Ascending aorta (tissue), 2 donors: ENCODE results near the gene NKX6-1. TPM values are rescaled to one million over a fixed set of nuclear protein-coding genes. Genes with fewer than 3 reads are reported as not detected.

Experiments
- DNase-seq, 2 donors: peaks; one replicate each; pipeline ENCODE4 v3.0.0-alpha.2; 2019; ENCODE audit warnings: low spot score in 2 of 2
- H3K27ac ChIP-seq, 2 donors: fragments of 200-600 bp; sonication (generic); one replicate each; pipeline ENCODE4 v1.5.1; 2016 to 2017; ENCODE audit warnings: mild to moderate bottlenecking in 1 of 2
- H3K27me3 ChIP-seq: fragments of 200-600 bp; sonication (generic); one replicate; pipeline ENCODE4 v1.5.1; 2017
- H3K36me3 ChIP-seq, 2 donors: fragments of 200-600 bp; sonication (generic); one replicate each; pipeline ENCODE4 v1.5.1; 2016
- H3K4me1 ChIP-seq, 2 donors: fragments of 200-600 bp; sonication (generic); one replicate each; pipeline ENCODE4 v1.5.1; 2016 to 2017; ENCODE audit warnings: mild to moderate bottlenecking in 1 of 2
- H3K4me3 ChIP-seq, 2 donors: fragments of 200-600 bp; sonication (generic); one replicate each; pipeline ENCODE4 v1.5.1; 2016 to 2017; ENCODE audit warnings: mild to moderate bottlenecking in 1 of 2
- H3K9me3 ChIP-seq, 2 donors: fragments of 200-600 bp; sonication (generic); one replicate each; pipeline ENCODE4 v1.5.1; 2016
- intact Hi-C: fragments of 100-400 bp; cut with DNase I; formaldehyde crosslinking; loops from one replicate; pipeline ENCODE4 v1.15.1; 2023
- total RNA-seq: library from RNA; depleted of rRNA; stranded (reverse); fragments of >200 nt; gene quantifications from one replicate; pipeline ENCODE4 v1.1.0, GENCODE V29; 2016
- TF ChIP-seq, protein P1 (sequence below), 3 experiments: fragments of 200-600 bp in 2 of 3; fragments of 450-650 bp in 1 of 3; sonication (generic) in 2 of 3; IDR thresholded peaks; one replicate each; pipeline ENCODE4 v1.5.1; 2016 to 2019; ENCODE audit warnings: antibody characterized with exemption in 3 of 3, mild to moderate bottlenecking in 1 of 3, moderate library complexity in 1 of 3

Gene NKX6-1
- total RNA-seq, 1 donor from 2014 or later = not detected

DNA sequence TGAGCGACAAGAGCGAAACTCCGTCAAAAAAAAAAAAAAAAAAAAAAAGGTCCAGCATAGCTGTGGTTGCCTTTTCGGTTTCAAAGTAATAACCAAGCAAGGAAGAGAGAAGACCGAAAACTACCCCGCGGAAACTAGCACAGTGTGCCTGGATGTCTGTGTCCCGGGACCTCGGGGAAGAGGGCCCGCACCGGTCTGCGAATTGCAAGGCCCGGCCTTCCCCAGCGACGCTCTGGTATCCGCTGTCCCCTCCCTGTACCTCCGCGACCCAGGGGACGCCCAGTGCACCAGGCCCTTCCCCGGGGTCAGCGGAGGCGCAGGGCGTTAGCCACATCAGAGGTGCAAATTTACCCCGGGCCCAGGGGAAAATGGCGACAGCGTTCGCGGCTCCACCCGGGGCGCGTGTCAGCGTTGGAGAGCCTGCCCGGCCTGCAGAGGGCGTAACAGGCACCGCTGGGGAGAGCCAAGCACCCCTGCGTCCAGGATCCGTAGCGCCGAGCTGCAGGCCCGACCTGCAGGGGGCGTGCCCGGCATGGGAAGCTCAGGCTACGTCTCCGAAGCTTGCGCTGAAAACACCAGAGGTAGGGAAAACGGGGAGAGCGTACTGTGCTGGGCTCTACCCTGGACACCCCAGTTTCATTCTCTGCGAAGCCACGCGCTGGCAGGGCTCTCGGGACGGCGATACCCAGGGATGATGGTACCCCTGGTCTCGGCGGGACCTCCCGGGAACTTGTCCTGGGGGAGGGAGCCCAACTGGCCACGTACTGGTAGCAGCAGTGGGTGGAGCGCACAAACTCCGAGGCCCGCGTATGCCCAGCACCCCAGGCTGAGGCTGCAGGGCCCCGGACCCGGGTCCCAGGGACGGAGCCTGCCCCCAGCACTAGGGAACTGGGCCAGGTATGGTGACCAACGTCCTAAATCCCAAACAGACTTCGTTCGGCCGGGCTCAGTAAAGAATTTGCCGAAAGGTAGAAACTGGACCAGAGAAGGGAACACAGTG, 16.2 kb downstream of the NKX6-1 start:
- Histone ChIP-seq H3K27ac (no peak overlapping the region), H3K9me3 (no peaks in the 10 kb centered on the region), H3K4me3 (peak overlapping the region; percentile 42 to 47), H3K27me3 (peaks cover 15% of the 10 kb centered on the region), H3K36me3 (no peaks in the 10 kb centered on the region), H3K4me1 (peaks cover 0 to 5% of the 10 kb centered on the region in 2 donors)
- DNase-seq = no peak
- TF ChIP-seq, protein P1, sequence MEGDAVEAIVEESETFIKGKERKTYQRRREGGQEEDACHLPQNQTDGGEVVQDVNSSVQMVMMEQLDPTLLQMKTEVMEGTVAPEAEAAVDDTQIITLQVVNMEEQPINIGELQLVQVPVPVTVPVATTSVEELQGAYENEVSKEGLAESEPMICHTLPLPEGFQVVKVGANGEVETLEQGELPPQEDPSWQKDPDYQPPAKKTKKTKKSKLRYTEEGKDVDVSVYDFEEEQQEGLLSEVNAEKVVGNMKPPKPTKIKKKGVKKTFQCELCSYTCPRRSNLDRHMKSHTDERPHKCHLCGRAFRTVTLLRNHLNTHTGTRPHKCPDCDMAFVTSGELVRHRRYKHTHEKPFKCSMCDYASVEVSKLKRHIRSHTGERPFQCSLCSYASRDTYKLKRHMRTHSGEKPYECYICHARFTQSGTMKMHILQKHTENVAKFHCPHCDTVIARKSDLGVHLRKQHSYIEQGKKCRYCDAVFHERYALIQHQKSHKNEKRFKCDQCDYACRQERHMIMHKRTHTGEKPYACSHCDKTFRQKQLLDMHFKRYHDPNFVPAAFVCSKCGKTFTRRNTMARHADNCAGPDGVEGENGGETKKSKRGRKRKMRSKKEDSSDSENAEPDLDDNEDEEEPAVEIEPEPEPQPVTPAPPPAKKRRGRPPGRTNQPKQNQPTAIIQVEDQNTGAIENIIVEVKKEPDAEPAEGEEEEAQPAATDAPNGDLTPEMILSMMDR (IDR thresholded peaks at IDR 0.05) = peak; percentile 9 to 38 (median 20)
- intact Hi-C loops = no loop called here

DNA sequence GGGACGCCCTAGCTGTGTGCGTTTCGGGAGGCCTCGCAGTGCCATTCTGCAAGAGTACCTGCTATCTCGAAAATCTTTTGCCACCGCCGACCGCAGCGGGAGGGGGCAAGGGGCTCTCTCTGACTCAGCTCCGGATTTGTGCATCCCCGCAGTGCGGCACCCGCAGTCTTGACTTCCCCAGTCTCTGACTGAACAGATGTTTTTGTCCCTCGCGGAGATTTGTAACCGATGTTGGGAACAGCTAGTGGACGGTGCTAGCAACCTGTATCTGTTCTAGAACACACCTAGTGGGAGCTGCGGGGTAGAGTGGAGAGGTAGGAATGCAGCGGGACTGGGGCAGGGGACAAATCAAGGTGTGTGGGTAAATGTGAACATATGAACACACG, 17.2 kb downstream of the NKX6-1 start:
- no peak overlapping the region for H3K27ac ChIP-seq
- no peak overlapping the region for H3K4me3 ChIP-seq
- intact Hi-C loops = no loop called here
- TF ChIP-seq, protein P1 (IDR thresholded peaks at IDR 0.05) = no peak
- H3K27me3 ChIP-seq = peaks cover 15% of the 10 kb centered on the region
- H3K36me3 ChIP-seq = no peaks in the 10 kb centered on the region
- H3K4me1 ChIP-seq = peaks cover 0 to 5% of the 10 kb centered on the region in 2 donors
- no peak for DNase-seq
- H3K9me3 ChIP-seq = no peaks in the 10 kb centered on the region

DNA sequence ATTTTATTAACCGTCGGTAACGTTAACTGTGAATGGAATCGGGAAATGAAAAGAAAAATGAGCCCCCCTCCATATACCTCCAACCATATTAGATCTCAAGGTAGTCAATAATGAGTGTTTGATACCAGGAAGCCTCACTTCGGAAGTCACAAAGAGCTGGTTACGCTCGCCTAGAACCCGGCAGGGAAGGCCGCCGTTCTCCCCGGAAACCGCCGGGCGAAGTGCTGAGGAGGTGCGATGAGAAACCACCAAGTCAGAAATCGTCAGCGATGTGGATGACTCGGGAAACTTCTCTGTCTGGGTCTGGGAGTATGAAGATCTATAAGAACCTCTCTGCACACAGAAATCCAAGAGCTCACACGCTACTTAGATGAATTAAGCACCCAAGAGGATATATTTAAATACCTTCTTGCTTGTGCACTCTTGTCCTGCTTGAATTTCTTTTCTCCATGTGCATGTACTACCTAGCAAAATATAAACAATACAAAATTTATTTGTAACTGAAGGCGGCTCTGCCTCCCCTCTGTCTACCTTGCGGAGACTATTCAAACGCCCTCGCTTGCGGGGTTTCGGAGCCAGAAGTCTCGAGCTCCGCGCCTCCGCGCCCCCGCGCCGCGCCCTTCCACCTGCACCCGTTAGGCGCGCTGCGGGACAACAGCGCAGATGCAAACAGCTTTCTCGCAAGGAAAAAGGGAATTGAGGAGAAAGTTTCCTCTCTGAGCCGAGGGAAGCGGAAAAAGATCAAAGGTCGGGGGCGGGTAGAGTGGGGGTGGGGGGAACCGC, 17.8 kb downstream of the NKX6-1 start:
- intact Hi-C loops = no loop called here
- no peak for DNase-seq
- Histone ChIP-seq H3K9me3 (no peaks in the 10 kb centered on the region), H3K4me3 (no peak overlapping the region), H3K27me3 (peaks cover 15% of the 10 kb centered on the region), H3K4me1 (peaks cover 0 to 5% of the 10 kb centered on the region in 2 donors), H3K27ac (no peak overlapping the region), H3K36me3 (no peaks in the 10 kb centered on the region)
- TF ChIP-seq, protein P1 (IDR thresholded peaks at IDR 0.05) = no peak

DNA sequence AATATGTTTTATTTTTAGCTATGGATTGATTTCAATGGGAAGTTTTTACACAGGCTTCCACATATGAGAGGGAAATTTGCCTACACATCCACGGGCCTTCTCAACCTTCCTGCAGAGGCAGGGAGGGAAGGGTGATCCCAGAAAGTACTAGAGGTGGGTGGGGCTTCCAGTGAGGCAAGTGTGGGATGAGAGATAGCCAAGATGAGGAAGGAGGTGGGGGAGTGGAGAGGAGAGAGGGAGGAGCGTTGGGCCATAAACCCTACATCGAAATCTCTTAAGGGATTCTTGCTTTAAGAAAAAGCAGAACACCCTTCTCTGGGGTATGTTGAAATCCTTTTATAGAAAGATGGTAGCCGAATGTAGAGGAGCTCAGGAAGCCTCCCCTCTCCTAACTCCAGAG, 19.0 kb downstream of the NKX6-1 start:
- Histone ChIP-seq H3K4me3 (no peak overlapping the region), H3K9me3 (no peaks in the 10 kb centered on the region), H3K27ac (no peak overlapping the region), H3K4me1 (peaks cover 0 to 5% of the 10 kb centered on the region in 2 donors), H3K36me3 (no peaks in the 10 kb centered on the region), H3K27me3 (peaks cover 15% of the 10 kb centered on the region)
- TF ChIP-seq, protein P1 (IDR thresholded peaks at IDR 0.05) = no peak
- intact Hi-C loops = no loop called here
- no peak for DNase-seq

DNA sequence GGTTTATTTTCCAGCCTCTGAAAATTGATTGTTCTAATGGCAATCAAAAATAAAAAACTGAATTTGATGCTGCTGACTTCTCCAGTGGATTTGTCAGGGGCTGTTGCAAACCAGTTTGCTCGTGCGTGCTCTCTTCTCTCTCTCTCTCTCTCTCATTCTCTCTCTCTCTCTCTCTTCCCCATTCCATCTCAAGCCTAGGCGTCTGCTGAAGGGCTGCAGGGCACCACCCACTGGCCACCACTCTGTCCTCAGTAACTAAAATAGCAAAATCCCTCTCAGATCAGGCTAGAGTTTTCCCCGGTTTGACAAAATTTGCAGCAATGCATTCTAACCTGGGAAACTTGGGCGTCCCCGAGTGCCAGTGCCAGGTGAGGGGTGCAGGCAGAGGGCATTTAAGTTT, 19.4 kb downstream of the NKX6-1 start:
- H3K4me3 ChIP-seq = no peak overlapping the region
- H3K4me1 ChIP-seq = peaks cover 0 to 5% of the 10 kb centered on the region in 2 donors
- H3K27me3 ChIP-seq = peaks cover 13% of the 10 kb centered on the region
- H3K27ac ChIP-seq = no peak overlapping the region
- TF ChIP-seq, protein P1 (IDR thresholded peaks at IDR 0.05) = no peak
- intact Hi-C loops = no loop called here
- no peak for DNase-seq
- no peaks in the 10 kb centered on the region for H3K9me3 ChIP-seq
- no peaks in the 10 kb centered on the region for H3K36me3 ChIP-seq
